Rectal smooth muscle tissue (tissue), 1 donor: ENCODE results near the gene ACVR2B.

Source experiments
- H3K27ac ChIP-seq: one replicate; pipeline ENCODE4 v1.7.0; 2013; ENCODE audit warnings: low read depth, low read length, inconsistent platforms
- H3K27me3 ChIP-seq: one replicate; pipeline ENCODE4 v1.7.0; 2013; ENCODE audit warnings: low read length; ENCODE audit not compliant: control insufficient read depth, insufficient read depth
- H3K36me3 ChIP-seq: one replicate; pipeline ENCODE4 v1.7.0; 2013; ENCODE audit warnings: low read length; ENCODE audit not compliant: control insufficient read depth, insufficient read depth
- H3K4me1 ChIP-seq: one replicate; pipeline ENCODE4 v1.7.0; 2013; ENCODE audit warnings: low read length; ENCODE audit not compliant: control insufficient read depth, insufficient read depth
- H3K4me3 ChIP-seq: one replicate; pipeline ENCODE4 v1.7.0; 2013; ENCODE audit warnings: low read length
- H3K9ac ChIP-seq: one replicate; pipeline ENCODE4 v1.7.0; 2013; ENCODE audit warnings: low read length

The ACVR2B gene

GRCh38 chr3:38528457-38528856, 74.8 kb downstream of the ACVR2B start:
- Histone ChIP-seq H3K9ac (no peak overlapping the region), H3K4me1 (no peaks in the 10 kb centered on the region), H3K27ac (no peak overlapping the region), H3K27me3 (no peaks in the 10 kb centered on the region), H3K36me3 (peaks cover 11% of the 10 kb centered on the region), H3K4me3 (no peak overlapping the region)

DNA sequence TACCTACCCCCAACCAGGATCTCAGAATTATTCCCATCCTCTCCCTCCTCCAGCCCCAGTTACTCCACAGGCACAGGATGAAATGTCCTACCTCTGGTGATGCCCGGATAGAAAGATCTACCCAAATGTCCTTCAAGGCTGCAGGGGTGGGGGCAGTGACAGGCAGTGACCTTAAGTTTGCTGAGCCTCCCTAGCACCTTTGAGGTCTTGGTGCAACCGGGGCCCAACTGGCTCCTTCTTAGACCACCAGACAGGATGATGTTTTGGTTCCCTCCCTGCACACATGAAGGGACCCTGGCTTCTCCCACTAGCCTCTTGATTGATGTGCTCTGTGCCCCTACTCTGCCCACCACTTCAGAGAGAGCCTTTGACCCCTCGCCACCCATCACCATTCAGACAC, 78.8 kb downstream of the ACVR2B start:
- H3K4me1 ChIP-seq, result no peaks in the 10 kb centered on the region
- no peak overlapping the region for H3K9ac ChIP-seq
- H3K36me3 ChIP-seq, result peaks cover 3% of the 10 kb centered on the region
- no peaks in the 10 kb centered on the region for H3K27me3 ChIP-seq
- H3K27ac ChIP-seq, result no peak overlapping the region
- H3K4me3 ChIP-seq, result no peak overlapping the region

- Histone ChIP-seq H3K9ac (no peak overlapping the region), H3K27ac (no peak overlapping the region), H3K36me3 (no peaks in the 10 kb centered on the region), H3K27me3 (no peaks in the 10 kb centered on the region), H3K4me3 (no peak overlapping the region), H3K4me1 (no peaks in the 10 kb centered on the region)
These were observed 79.7 kb downstream of the ACVR2B start for GRCh38 chr3:38533285-38533976.

DNA sequence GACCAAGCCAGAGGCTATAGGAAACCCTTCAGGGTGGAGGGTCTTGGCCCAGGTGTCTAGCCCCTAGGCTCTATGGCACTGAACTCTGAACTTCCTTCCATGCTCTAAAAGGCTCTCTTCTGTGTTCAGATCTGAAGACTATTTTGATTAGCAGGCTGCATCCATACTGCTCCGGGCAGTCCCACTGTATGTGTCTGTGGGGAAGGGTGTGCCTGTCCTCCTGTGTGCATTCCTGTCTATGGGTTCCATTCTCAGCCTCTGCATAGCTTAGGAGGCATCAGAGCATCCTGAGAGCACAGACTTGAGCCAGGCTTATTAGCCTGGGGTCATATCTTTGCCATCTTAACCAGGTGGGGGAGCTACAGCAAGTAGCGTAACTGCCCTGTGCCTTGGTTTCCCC, 80.5 kb downstream of the ACVR2B start:
- no peak overlapping the region for H3K9ac ChIP-seq
- no peaks in the 10 kb centered on the region for H3K27me3 ChIP-seq
- no peaks in the 10 kb centered on the region for H3K36me3 ChIP-seq
- H3K4me1 ChIP-seq, result no peaks in the 10 kb centered on the region
- H3K4me3 ChIP-seq, result no peak overlapping the region
- no peak overlapping the region for H3K27ac ChIP-seq

GRCh38 chr3:38534604-38535003, 80.9 kb downstream of the ACVR2B start:
- Histone ChIP-seq H3K4me1 (no peaks in the 10 kb centered on the region), H3K36me3 (no peaks in the 10 kb centered on the region), H3K9ac (no peak overlapping the region), H3K27ac (no peak overlapping the region), H3K27me3 (no peaks in the 10 kb centered on the region), H3K4me3 (no peak overlapping the region)

- Histone ChIP-seq H3K9ac (no peak overlapping the region), H3K27ac (no peak overlapping the region), H3K4me1 (no peaks in the 10 kb centered on the region), H3K36me3 (no peaks in the 10 kb centered on the region), H3K4me3 (no peak overlapping the region), H3K27me3 (no peaks in the 10 kb centered on the region)
These were observed 83.0 kb downstream of the ACVR2B start for GRCh38 chr3:38536671-38537070.

GRCh38 chr3:38538773-38539353, 85.2 kb downstream of the ACVR2B start:
- no peak overlapping the region for H3K4me3 ChIP-seq

GRCh38 chr3:38541806-38542205, 88.1 kb downstream of the ACVR2B start:
- Histone ChIP-seq H3K36me3 (no peaks in the 10 kb centered on the region), H3K4me1 (no peaks in the 10 kb centered on the region), H3K27me3 (no peaks in the 10 kb centered on the region), H3K4me3 (no peak overlapping the region), H3K9ac (no peak overlapping the region), H3K27ac (no peak overlapping the region)

More at GRCh38 chr3:38538773-38539353, 85.2 kb downstream of the ACVR2B start:
- Histone ChIP-seq H3K36me3 (no peaks in the 10 kb centered on the region), H3K4me1 (no peaks in the 10 kb centered on the region), H3K9ac (no peak overlapping the region), H3K27ac (no peak overlapping the region), H3K27me3 (no peaks in the 10 kb centered on the region)
